ENCODE measurements around the gene FOXD1. TPM values are rescaled to one million over a fixed set of nuclear protein-coding genes. Genes with fewer than 3 reads are reported as not detected.
"Not testable (repeated sequence)": the region's sequence is repeated elsewhere in the genome, so short reads cannot be mapped to it uniquely, and the experiment has no call there.

Gene FOXD1
- total RNA-seq (2014; rRNA removed; shearing (Covaris generic); ENCODE audit: low replicate concordance) = 9.6 and 26.5 TPM in 2 replicates

DNA sequence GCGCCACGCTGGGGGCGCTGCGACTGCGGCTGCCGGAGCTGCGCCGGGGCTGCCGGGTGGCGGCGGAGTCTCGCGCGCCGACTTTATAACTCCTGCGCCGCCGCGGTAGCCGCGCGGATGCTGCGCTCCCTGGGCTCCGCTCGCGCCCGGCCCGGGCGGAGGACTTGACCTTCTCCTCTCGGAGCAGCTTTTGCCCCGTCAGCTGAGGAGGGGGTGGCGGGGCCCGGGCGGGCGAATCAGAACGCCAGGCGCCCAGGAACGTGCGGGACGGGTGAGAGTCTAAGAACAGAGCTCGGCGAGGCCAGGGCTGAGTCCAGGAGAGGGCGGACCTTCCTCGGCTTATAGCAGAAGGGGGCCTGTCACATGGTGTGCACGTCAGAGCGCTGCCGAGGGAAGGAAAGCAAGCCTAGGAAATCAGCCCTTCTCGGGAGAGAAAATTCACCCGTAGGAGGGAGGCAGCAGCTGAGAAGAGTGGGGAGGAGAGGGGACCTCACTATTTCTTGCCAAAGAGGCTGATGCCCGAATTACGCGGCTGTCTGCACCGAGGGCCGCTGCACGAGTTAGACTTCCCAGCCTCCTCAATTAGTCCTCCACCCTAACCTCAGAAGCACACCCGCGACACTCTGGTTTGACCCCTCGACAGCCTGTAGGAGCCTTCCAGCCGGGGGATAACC lies at the start of gene FOXD1:
Gene FOXD1, minus strand, starts transcription at position 315 of the 674 bp plus-strand sequence. CDS start 415 bp downstream, outside the sequence.
- Histone ChIP-seq H3K9me3 (no peaks in the 10 kb centered on the region), H3K27me3 (peaks cover 12% of the 10 kb centered on the region), H3K4me3 (peak within 1 kb of the TSS; percentile 81), H3K36me3 (no peaks in the 10 kb centered on the region)
- peak; percentile 96 for DNase-seq

DNA sequence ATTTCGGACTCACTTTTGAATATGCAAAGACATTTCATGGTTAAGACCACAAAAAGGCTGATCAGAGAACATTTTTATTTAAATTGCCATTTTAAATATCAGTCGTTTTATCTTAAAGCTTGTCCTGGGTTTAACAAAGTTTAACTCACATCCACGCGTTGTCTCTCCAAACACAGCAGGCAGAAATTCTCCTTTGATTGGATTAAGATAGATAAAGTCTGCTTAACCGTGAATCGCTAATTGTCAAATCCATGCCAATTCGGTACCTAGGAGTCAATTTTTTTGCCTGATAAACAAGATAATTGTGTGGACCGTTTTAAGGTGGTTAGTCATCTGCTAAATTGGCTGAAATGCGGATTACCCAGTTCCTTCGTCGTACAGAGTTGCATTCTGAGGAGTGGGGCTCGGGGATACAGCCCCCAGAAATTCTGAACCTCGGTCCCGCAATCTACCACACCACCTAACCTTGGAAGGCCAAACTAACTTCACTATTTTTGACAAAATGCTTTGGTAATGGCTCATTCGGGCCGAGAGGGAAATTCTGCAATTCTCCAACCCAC lies 49.0 kb upstream of the FOXD1 start:
- peak overlapping the region; percentile 96 for H3K4me3 ChIP-seq
- H3K36me3 ChIP-seq = peaks cover 39% of the 10 kb centered on the region
- DNase-seq = no peak
- H3K27me3 ChIP-seq = no peaks in the 10 kb centered on the region
- H3K9me3 ChIP-seq = no peaks in the 10 kb centered on the region

DNA sequence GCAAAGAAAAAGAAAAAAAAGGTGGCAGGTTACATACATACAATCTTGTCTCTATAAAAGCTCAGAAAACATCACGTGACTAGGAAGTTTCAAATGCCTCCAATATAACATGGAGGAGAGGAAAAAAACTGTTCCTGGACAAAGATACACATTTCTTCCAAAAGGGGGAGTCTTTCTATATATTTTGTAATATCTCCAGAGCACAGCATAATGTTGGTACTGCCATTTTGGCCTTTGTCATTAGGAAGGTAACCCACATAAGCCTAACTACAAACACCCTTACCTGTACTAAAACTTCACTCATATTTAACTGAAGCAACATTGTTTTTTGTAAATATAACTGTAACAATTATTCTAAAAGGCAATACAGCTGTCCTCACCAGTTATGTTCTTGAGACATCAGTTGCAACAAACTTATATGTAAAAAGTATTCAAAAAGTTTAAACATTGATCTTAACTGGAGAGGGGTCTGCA lies 48.4 kb upstream of the FOXD1 start:
- Histone ChIP-seq H3K36me3 (peaks cover 34% of the 10 kb centered on the region), H3K9me3 (no peaks in the 10 kb centered on the region), H3K27me3 (no peaks in the 10 kb centered on the region), H3K4me3 (peak overlapping the region; percentile 96)
- no peak for DNase-seq

DNA sequence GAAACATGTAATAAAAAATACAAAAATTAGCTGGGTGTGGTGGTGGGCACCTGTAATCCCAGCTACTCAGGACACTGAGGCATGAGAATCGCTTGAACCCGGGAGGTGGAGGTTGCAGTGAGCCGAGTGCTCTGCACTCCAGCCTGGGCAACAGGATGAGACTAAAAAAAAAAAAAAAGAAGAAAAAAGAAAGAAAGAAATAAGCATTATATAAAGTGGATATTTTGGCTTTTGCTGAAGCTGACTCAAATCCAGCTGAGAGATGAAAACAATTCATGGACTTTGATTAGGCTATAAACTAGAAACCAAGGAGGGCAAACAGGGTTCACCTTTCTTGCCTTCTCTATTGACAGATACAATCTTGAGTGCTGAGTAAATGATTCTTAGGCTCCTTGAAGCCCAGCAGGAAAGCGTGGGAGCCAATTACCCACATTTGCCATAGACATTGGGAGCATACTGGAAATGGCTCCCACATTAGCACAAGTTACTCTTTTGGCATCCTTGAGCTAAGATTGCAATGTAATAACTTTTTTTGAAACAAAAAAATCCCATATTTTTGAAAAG lies 47.3 kb upstream of the FOXD1 start:
- Histone ChIP-seq H3K27me3 (no peaks in the 10 kb centered on the region), H3K36me3 (peaks cover 24% of the 10 kb centered on the region), H3K4me3 (no peak overlapping the region), H3K9me3 (no peaks in the 10 kb centered on the region)
- no peak for DNase-seq

DNA sequence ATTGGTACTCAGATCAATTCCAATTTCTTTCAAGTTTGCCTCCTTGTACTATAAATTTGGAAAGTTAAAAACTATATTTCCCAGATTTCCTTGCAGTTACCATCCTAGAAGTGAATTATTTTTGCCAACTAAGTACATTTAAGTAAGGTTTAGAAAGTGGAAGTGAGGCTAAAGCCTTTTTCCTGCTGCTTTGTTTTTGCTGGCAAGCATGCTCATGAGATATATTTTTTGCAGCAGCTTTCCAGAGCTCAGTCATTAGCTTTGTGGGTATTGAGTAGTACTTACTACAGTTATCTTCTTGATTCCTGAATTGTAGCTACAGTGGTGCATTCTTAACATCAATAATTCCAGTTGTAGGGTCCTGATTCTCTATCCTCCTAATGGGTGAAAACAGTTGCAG lies 46.1 kb upstream of the FOXD1 start:
- H3K4me3 ChIP-seq = no peak overlapping the region

DNA sequence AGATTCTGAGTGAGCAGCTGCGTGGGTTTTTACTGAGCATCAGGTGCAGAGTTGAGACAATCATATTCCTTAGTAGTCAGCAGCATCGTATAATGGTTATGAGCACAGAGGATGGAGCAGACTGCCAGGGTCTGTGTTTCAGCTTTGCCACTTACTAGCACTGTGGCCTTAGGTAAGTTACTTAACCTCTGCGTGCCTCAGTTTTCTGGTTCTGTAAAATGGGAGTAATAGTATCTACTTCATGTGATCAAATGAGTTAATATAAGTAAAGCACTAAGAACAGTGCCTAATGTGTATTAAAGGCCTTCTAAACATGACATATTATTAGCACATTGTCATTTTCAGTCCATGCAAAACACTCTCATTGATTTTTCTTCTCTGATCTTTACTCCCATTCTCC lies 44.8 kb upstream of the FOXD1 start:
- Histone ChIP-seq H3K4me3 (no peak overlapping the region), H3K36me3 (peaks cover 1% of the 10 kb centered on the region; the same call in 1 of the 2 replicates), H3K27me3 (no peaks in the 10 kb centered on the region), H3K9me3 (no peaks in the 10 kb centered on the region)
- DNase-seq = no peak

More for the DNA sequence above, 46.1 kb upstream of the FOXD1 start:
- peaks cover 12% of the 10 kb centered on the region for H3K36me3 ChIP-seq
- DNase-seq = no peak
- H3K9me3 ChIP-seq = no peaks in the 10 kb centered on the region
- no peaks in the 10 kb centered on the region for H3K27me3 ChIP-seq

DNA sequence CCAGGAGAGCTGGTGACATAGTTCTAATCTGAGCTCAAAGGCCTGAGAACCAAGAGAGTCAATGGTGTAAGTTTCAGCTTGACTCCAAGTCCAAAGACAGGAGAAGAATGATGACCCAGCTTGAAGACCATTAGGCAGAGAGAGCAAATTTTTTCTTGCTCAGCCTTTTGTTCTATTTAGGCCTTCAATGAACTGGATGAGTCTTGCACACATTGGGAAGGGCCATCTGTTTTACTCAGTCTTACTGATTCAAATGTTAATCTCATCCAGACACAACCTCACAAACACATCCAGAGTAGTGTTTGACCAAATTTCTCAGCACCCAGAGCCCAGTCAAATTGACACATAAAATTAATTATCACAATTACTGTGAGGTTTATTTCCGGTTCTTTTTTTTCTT lies 42.6 kb upstream of the FOXD1 start:
- no peaks in the 10 kb centered on the region; the same call in 1 of the 2 replicates for H3K27me3 ChIP-seq
- no peak for DNase-seq
- no peaks in the 10 kb centered on the region for H3K36me3 ChIP-seq
- no peak overlapping the region for H3K4me3 ChIP-seq
- H3K9me3 ChIP-seq = no peaks in the 10 kb centered on the region

DNA sequence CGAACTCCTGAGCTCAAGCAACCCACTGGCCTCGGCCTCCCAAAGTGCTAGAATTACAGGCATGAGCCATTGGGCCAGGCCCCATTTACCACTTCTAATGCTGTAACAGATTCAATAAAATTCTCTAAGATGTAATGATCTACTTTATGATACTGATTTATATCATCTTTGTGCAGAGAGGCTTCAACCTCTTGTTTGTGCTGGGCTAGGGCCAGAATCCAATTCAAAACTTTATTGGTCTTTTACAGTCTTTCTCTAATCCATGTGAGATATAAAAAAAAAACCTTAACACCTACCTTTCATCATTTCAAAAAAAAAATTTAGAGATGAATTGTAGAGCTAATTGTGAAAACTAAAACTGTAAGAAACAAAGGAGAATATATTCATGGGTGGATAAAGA lies 41.5 kb upstream of the FOXD1 start:
- Histone ChIP-seq H3K4me3 (no peak overlapping the region), H3K36me3 (no peaks in the 10 kb centered on the region), H3K9me3 (no peaks in the 10 kb centered on the region), H3K27me3 (no peaks in the 10 kb centered on the region; the same call in 1 of the 2 replicates)
- DNase-seq = no peak

DNA sequence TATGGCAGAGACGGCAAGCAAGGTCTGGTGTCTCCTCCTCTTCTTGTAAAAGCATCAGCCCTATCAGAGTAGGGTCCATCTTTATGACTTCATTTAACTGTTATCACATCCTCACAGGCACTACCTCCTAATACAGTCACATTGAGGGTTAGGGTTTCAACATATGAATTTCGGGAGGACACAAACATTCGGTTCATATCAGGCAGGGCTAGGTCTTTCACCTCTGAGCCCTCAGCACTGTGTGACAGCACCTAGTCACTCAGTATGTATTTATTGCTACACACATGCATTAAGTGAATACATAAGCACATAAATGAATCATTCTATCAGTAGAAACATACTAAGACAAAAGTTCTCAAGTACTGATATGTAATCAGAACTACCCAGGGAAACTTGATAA lies 40.2 kb upstream of the FOXD1 start:
- H3K36me3 ChIP-seq = no peaks in the 10 kb centered on the region
- no peak for DNase-seq
- no peak overlapping the region for H3K4me3 ChIP-seq
- H3K27me3 ChIP-seq = no peaks in the 10 kb centered on the region; the same call in 1 of the 2 replicates
- no peaks in the 10 kb centered on the region for H3K9me3 ChIP-seq

DNA sequence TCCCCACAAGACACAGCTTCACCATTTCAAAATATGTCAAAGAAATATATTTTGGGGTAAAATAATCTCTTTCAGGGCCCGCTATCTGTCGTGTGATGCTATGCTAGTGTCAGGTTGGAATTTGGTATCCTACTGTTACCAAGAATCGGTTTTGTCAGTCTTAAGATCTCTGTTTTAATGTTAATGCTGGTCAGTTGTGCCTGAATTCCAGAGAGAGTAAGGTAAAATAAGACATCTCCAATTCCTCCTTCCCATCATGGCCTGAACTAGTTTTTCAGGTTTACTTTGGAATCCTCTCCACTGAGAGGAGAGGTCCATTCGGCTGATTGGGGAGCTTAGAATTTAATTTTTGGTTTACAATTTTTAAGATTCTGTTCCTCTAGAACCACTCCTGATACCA lies 39.2 kb upstream of the FOXD1 start:
- no peaks in the 10 kb centered on the region for H3K9me3 ChIP-seq
- DNase-seq = no peak
- H3K27me3 ChIP-seq = no peaks in the 10 kb centered on the region; the same call in 1 of the 2 replicates
- no peak overlapping the region for H3K4me3 ChIP-seq
- no peaks in the 10 kb centered on the region for H3K36me3 ChIP-seq

DNA sequence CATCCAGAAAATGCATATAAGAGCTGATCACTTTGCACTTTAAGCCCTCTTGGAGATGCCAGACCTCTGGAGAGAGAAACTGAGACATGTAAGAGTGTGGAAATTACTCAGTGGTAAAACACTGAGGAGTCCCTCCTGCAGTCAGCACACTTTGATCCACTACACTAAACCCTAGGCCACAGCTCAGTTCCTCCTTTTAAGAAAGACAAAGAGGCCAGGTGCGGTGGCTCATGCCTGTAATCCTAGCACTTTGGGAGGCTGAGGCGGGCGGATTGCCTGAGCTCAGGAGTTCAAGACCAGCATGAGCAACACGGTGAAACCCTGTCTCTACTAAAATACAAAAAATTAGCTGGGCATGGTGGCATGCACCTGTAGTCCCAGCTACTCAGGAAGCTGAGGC lies 38.7 kb upstream of the FOXD1 start:
- H3K9me3 ChIP-seq, H3K27me3 ChIP-seq, H3K4me3 ChIP-seq, H3K36me3 ChIP-seq, DNase-seq: not testable (repeated sequence)

DNA sequence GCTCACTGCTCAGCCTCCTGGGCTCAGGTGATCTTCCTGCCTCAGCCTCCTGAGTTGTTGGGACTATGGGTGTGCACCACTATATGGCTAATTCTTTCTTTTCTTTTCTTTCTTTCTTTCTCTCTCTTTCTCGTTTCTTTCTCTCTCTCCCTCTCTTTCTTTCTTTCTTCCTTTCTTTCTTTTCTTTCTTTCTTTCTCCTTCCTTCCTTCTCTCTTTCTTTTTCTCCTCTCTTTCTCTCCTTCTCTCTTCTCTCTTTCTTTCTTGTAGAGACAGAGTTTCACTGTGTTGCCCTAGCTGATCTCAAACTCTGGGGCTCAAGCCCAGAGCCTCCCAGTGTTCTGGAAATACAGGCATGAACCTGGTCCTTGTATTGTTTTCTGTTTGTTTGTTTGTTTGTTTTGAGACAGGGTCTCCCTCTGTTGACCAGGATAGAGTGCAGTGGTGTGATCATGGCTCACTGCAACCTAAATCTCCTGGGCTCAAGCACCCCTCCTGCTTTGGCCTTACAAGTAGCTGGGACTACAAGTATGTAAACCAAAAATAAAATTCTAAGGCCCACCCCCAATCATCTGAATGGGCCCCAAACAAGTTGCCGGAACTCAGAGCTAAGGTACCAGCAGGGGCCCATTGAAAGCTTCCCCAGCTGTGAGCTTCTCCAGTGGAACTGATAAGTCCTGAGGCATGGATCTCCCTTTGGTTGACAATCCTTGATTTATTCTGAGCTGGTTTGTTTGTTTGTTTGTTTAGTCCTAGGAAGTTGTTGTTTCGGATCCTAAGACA lies 37.7 kb upstream of the FOXD1 start:
- Histone ChIP-seq H3K36me3 (no peaks in the 10 kb centered on the region), H3K27me3 (no peaks in the 10 kb centered on the region; the same call in 1 of the 2 replicates), H3K4me3 (no peak overlapping the region), H3K9me3 (no peaks in the 10 kb centered on the region)
- DNase-seq = no peak

DNA sequence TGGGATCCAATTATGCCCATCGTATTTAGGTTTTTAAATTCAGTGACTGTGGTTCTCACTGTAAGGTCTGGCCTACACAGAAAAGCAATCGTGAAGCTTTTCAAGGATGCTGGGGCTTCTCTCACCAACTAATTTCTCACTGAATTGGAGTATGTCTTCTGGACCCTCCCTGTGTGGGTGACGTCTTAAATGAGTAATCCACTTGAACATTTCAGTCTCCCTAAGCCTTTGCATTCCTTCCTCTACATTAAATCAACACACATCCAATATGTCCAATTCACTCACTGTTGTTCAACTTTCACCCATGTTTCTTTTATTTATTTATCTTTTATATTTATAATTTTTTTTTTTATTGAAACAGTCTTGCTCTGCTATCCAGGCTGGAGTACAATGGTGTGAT lies 37.1 kb upstream of the FOXD1 start:
- H3K9me3 ChIP-seq = no peaks in the 10 kb centered on the region
- H3K27me3 ChIP-seq = no peaks in the 10 kb centered on the region; the same call in 1 of the 2 replicates
- H3K36me3 ChIP-seq = no peaks in the 10 kb centered on the region
- no peak for DNase-seq
- H3K4me3 ChIP-seq = no peak overlapping the region

DNA sequence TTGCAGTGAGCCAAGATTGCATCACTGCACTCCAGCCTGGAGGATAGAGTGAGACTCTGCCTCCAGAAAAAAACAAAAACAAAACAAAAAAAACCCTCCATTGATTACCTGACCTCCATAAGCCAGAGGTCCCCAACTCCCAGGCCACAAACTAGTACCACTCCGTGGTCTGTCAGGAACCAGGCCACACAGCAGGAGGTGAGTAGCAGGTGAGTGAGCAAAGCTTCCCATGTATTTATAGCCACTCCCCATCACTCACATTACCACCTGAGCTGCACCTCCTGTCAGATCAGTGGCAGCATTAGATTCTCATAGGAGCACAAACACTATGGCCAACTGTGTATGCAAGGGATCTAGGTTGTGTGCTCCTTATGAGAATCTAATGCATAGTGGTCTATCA lies 35.9 kb upstream of the FOXD1 start:
- Histone ChIP-seq H3K36me3 (no peaks in the 10 kb centered on the region), H3K27me3 (peaks cover 4% of the 10 kb centered on the region; the same call in 1 of the 2 replicates), H3K9me3 (no peaks in the 10 kb centered on the region), H3K4me3 (no peak overlapping the region)
- no peak for DNase-seq

DNA sequence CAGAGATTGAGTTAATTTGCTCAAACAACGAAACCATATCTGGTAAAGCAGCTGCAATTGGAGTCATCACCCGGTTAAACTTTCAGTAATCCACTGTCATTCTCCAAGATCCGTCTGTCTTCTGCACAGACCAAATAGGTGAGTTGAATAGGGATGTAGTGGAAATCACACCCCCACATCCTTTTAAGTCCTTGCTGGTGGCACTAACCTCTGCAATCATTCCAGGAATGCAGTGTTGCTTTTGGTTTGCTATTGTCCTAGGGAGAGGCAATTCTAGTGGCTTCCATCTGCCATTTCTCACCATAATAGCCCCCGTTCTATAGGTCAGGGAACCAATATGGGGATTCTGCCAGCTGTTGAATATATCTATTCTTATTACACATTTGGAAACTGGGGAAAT lies 35.1 kb upstream of the FOXD1 start:
- no peak for DNase-seq
- no peaks in the 10 kb centered on the region for H3K9me3 ChIP-seq
- no peaks in the 10 kb centered on the region for H3K36me3 ChIP-seq
- H3K27me3 ChIP-seq = peaks cover 4% of the 10 kb centered on the region; the same call in 1 of the 2 replicates
- H3K4me3 ChIP-seq = no peak overlapping the region

DNA sequence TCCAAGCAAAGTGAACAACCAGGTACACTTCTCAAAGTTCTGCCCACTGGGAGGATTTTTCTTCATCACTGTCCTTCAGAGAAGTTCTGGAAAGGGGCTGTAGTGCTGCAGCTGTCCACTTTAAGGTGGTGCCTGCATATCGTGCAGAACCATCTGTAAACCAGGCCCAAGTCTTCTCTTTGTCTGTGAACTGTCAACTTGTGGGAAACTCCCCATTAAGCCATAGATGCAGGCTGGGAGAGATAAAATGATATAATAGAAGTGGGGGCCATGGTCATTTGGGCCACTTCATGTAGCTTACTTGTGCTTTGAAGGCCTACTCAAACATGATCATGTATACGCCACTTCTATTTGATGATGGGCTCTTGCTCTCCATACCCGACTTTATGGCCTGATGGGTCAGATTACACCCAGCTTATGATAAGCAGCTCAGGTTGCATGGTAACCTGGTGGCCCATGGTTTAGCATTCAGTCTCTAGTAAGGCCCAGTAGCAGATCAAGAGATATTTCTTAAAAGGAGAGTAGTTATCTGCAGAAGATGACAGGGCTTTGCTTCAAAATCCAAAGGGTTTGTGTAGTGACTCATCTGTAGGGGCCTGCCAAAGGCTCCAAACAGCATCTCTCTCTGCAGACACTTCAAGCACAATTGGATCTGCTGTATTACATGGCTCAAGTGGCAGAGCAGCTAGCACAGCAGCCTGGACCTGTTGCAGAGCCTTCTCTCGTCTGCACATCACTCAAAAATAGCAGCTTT lies 34.0 kb upstream of the FOXD1 start:
- H3K36me3 ChIP-seq = no peaks in the 10 kb centered on the region
- DNase-seq = peak; percentile 63
- no peak overlapping the region for H3K4me3 ChIP-seq
- H3K9me3 ChIP-seq = no peaks in the 10 kb centered on the region
- 0 out of 2 replicates have a peak, but pooled peaks cover 4% of the 10 kb centered on the region for H3K27me3 ChIP-seq
